NCI-H2196 (cell line): ENCODE data around the gene TLCD2.
"Not testable (repeated sequence)": the region's sequence is repeated elsewhere in the genome, so short reads cannot be mapped to it uniquely, and the experiment has no call there.

Source experiments
- DNase-seq: peaks from one replicate; lab custom pipeline; 2025; ENCODE audit not compliant: unreplicated experiment; lab: John Stamatoyannopoulos, UW

The TLCD2 gene

GRCh38 chr17:1709971-1710806, at the start of gene TLCD2:
Gene TLCD2, minus strand, starts transcription at chr17:1710377. Its CDS starts 135 bp downstream, at chr17:1710242.
- peak; percentile 13 for DNase-seq

DNA sequence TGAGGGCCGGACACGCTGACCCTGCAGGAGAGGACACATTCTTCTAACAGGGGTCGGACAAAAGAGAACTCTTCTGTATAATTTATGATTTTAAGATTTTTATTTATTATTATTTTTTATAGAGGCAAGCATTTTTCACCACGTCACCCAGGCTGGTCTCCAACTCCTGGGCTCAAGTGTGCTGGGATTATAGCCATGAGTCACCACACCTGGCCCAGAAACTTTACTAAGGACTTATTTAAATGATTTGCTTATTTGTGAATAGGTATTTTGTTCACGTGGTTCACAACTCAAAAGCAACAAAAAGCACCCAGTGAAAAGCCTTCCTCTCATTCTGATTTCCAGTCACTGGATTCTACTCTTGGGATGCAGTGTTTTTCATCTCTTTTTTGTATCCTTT, 49.4 kb upstream of the TLCD2 start:
- DNase-seq: no peak

GRCh38 chr17:1758807-1759206, 48.6 kb upstream of the TLCD2 start:
- no peak for DNase-seq

GRCh38 chr17:1755827-1756262, 45.7 kb upstream of the TLCD2 start:
- DNase-seq: no peak

DNA sequence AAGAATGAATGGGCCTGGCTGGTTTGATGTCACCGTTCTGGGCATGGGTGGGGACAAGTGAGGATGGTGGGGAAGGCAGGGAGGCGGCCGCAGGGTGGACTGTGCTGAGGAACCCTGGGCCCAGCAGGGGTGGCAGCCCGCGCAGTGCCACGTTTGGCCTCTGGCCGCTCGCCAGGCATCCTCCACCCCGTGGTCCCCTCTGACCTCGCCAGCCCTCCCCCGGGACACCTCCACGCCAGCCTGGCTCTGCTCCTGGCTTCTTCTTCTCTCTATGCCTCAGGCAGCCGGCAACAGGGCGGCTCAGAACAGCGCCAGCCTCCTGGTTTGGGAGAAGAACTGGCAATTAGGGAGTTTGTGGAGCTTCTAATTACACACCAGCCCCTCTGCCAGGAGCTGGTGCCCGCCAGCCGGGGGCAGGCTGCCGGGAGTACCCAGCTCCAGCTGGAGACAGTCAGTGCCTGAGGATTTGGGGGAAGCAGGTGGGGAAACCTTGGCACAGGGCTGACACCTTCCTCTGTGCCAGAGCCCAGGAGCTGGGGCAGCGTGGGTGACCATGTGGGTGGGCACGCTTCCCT, 45.2 kb upstream of the TLCD2 start:
- DNase-seq: no peak

GRCh38 chr17:1754430-1755112, 44.4 kb upstream of the TLCD2 start:
- no peak for DNase-seq

DNA sequence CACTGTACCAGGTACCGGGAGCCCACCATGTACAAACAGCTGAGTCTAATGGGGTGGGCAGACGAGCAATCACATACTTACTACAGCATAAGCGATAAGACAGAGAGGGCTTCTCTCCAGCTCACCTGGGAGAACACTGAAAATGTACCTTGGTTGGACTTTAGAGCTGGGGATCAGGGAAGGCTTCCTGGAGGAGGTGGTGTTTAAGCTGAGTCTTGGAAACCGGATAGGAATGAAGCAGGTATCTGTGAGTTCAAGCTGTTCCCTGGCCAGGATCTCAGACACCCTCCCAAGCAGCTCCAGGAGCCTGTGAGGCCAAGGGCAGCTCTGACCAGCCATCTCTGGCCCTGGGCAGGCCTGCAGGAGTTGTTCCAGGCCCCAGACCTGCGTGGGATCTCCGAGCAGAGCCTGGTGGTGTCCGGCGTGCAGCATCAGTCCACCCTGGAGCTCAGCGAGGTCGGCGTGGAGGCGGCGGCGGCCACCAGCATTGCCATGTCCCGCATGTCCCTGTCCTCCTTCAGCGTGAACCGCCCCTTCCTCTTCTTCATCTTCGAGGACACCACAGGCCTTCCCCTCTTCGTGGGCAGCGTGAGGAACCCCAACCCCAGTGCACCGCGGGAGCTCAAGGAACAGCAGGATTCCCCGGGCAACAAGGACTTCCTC, 43.7 kb upstream of the TLCD2 start:
- DNase-seq: no peak

DNA sequence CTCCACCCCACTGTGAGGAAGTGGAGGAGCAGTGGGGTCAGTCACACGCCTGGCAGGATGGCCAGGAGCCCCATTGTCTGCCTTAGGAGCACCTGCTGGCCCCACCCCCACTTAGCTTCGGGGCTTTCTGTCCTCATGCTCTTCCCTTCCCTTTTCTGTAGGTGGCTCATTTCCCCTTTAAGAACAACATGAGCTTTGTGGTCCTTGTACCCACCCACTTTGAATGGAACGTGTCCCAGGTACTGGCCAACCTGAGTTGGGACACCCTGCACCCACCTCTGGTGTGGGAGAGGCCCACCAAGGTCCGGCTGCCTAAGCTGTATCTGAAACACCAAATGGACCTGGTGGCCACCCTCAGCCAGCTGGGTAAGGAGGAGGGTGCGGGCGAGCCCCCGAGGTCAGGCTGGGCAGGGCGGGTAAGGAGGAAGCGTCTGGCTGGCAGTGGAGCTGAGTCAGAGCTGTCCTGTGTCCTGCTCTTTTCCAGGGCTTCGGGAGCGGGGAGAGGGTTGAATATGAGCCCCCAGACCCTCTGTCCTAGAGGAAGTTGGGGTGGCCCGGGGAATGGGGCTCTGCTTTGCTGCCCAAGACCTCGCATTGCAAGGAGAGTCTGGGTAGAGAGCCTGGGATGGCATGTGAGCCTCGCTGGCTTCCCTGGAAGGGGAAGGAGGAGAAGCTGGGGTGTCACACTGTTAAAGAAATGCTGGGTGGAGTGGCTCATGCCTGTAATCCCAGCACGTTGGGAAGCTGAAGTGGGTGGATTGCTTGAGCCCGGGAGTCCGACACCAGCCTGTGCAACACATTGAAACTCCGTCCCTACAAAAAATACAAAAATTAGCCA, 42.5 kb upstream of the TLCD2 start:
- DNase-seq: peak; percentile 26

DNA sequence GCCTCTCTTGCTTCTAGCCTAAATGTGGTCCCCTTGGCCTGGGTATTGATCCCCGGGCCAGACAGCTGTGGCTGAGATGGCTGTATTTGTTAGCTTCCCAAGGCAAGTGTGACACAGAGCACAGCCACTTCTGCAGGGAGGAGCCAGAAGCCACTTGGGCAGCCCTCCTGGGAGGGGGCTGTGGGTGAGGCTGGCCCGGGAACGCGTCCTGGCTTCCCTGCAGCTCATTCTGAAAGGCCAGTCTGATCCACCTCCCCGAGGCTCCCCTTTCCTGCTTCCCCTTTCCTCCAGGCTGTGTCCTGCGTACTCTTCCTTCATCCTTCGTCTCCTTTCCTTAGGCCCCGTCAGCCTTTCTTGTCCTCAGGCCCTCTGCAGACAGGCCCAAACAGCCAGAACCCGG, 40.5 kb upstream of the TLCD2 start:
- no peak for DNase-seq

GRCh38 chr17:1746975-1747543, 36.9 kb upstream of the TLCD2 start:
- no peak for DNase-seq

DNA sequence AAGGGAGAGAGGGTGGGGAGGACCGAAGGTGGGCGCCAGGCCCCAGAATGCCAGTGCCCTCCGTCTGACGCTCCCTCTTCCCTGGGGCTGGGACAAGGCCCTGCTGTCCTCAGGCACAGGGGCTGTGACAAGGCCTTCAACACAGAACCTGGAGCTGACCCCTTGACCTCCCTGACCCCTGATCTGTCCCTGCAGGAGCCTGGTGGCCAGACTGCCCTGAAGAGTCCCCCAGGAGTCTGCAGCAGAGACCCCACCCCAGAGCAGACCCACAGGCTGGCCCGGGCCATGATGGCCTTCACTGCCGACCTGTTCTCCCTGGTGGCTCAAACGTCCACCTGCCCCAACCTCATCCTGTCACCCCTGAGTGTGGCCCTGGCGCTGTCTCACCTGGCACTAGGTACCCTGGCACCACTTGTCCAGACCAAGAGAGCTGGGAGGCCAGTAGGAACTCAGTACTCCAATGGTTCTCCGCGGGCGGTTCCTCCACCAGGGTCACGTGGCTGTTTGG, 35.4 kb upstream of the TLCD2 start:
- no peak for DNase-seq

DNA sequence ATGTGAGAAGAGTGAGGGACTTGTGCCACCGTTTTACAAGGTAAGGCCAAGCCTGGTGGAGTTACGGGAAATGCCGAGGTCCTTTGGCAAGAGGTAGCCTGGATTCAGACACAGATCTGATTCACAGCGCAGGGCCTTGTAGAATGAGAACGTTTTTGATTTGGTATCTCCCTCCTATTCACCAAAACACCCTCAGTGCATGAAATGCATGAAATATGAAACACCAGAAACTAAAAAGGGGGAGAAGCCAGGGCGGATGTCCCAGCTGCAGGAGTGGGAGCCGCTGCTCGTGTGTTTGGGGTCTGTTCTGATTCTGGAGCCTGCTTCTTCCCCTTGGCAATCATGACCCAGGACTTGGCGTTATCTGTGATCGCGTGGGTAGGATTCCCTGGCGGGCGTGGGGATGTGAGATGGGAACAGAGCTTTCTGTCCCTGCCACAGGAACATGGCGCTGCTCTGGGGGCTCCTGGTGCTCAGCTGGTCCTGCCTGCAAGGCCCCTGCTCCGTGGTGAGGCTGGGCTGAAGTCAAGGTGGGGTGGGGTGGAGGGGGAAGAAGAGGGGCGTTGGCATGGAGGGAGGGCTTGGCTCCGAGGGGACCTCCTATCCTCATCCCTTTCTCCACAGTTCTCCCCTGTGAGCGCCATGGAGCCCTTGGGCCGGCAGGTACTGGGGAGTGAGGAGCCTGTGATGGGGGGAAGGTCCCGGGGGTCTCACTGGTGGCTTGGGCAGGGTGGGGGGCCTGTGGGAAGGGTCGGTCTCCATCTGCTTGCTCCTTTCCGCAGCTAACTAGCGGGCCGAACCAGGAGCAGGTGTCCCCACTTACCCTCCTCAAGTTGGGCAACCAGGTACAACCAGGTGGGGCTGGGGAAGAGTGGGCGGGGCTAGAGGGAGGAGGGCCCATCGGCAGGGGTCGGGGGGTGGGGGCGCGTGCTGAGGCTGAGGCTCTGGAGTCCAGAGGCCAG, 34.7 kb upstream of the TLCD2 start:
- no peak for DNase-seq

- DNase-seq: no peak
These were observed 32.9 kb upstream of the TLCD2 start for GRCh38 chr17:1743088-1743439.

DNA sequence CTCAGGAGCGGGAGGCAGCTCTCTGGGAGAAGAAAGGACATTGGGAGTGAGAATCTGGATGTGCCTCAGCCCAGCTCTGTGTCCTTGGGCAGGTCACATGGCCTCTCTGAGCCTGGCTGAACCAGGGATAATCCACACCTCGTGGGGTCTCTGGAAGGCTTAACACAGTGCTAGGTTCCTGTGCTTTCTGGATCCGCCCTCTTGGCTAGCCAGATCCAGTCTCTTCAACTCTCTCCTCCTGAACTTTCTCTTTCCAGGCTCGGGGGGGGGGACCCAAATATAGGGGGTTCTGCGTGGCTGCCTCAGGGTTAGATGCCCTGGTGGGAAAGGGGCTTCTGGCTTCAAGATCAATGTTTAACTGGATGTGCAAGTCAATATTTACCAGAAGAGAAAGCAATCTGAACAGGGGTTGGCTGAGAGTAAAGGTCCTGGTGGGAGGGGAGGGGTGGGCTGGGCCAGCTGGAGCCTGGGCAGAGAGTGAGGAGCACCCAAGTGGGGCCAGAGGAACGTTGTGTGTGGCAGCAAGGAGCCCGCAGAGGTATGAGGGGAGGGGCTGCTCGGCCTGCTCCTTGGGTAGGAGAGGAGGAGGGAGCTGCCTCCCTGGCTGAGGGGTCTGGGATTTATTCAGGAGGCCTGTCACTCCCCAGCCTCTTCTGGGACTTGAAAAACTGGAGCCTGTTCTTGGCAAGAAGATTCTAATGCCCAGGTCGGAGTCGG, 32.4 kb upstream of the TLCD2 start, which contains the start of gene SERPINF2:
Gene SERPINF2, plus strand, starts transcription at position 501 of the 717 bp plus-strand sequence. CDS start 2,125 bp downstream, outside the sequence.
- DNase-seq: no peak

GRCh38 chr17:1741899-1742298, 31.7 kb upstream of the TLCD2 start:
- not testable (repeated sequence) for DNase-seq

DNA sequence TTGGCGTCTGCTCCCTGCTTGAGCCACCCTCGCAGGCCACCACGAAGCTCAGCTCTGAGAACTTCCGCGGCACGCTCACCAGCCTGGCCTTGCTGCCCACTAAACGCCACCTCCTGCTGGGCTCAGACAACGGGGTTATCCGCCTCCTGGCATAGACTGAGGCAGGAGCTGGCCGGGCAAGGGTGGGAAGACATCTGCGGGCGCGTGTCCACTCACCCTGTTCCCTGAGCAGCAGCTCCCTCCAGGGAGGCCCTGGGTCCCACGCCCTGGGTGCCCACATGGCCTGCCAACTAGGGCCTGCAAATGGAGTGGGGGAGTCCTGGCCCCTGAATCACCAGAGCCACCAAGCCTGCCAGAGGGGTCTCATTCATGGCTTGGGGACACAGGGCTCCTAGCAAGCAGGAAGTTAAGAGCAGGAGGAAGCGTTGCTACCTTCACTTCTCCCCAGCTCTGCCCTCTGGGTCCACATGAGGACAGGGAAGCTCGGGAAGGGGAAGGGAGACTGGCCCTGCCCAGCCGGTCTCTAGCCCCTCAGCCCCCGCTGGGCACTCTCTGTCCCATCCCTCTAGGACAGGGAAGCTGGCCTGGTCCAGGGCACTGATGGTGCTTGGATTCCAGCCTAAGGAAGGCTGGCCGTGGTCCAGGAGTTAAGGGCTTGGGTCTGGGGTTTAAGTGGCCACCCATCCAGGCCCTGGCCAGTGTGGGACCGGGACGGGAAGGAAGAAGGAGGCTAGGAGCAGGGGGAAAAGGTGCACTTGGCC, 27.5 kb upstream of the TLCD2 start:
- no peak for DNase-seq
